GM12878 (cell line): Measurements from ENCODE around the gene CFAP52. TPM values are rescaled to one million over a fixed set of nuclear protein-coding genes. Genes with fewer than 3 reads are reported as not detected.

Experiments used
- ATAC-seq: fragments of 200-7000 bp; cut with Tn5 transposase; 3 replicates; pipeline ENCODE4 v1.9.1; 2020; ENCODE audit warnings: mild to moderate bottlenecking, moderate library complexity
- BruUV-seq: library from RNA; stranded (reverse); fragments of 400-500 nt; replicated peaks from 2 replicates; lab custom pipeline; 2021; lab: Mats Ljungman, UMichigan
- CTCF ChIA-PET: fragments of 300-600 bp; sonication (Branson Sonifier 250); formaldehyde crosslinking; extraction: SDS; loops from one replicate; lab custom pipeline; 2021; ENCODE audit warnings: inconsistent platforms; lab: Yijun Ruan, JAX
- POLR2A ChIA-PET: fragments of 350-600 bp; formaldehyde crosslinking; extraction: SDS; loops from one replicate; lab custom pipeline; 2021; ENCODE audit warnings: inconsistent platforms; lab: Charles Lee
- RAD21 ChIA-PET: fragments of 300-600 bp; sonication (Branson Sonifier 250); formaldehyde crosslinking; loops from one replicate; lab custom pipeline; 2023; ENCODE audit warnings: antibody characterized with exemption; ENCODE audit not compliant: unreplicated experiment; lab: Charles Lee
- SMC1A ChIA-PET: fragments of 300-600 bp; sonication (Branson Sonifier 250); formaldehyde crosslinking; loops from one replicate; lab custom pipeline; 2023; ENCODE audit not compliant: unreplicated experiment, uncharacterized antibody; lab: Charles Lee
- DNase-seq: peaks from one replicate; pipeline ENCODE4 v3.0.0-alpha.2; 2011; ENCODE audit warnings: low read depth, low spot score
- FAIRE-seq: peaks from 3 replicates; lab custom pipeline; 2011; peaks lifted over from hg19 to GRCh38; lab: Jason Lieb, UNC
- H2AFZ ChIP-seq: 2 replicates; pipeline ENCODE4 v1.6.0; 2011; ENCODE audit warnings: low read depth, low read length, control low read depth; ENCODE audit not compliant: control insufficient read depth
- H3K27ac ChIP-seq: 2 replicates; pipeline ENCODE4 v1.5.1; 2011; ENCODE audit warnings: control low read depth; ENCODE audit not compliant: control insufficient read depth, insufficient read depth
- H3K27me3 ChIP-seq, 2 experiments: replicated peaks in 1 of 2; 2 replicates each; pipeline versions ENCODE4 v1.6.0 to v1.6.1; 2011; ENCODE audit warnings: low read length in 1 of 2; ENCODE audit not compliant: control insufficient read depth in 2 of 2, insufficient read depth in 2 of 2
- H3K36me3 ChIP-seq, 2 experiments: 2 replicates each; pipeline ENCODE4 v1.5.1; 2011; ENCODE audit warnings: low read length in 1 of 2; ENCODE audit not compliant: control insufficient read depth in 2 of 2, insufficient read depth in 2 of 2
- H3K4me1 ChIP-seq: 2 replicates; pipeline ENCODE4 v1.6.1; 2011; ENCODE audit warnings: mild to moderate bottlenecking, low read length, moderate library complexity, mixed read lengths; ENCODE audit not compliant: control insufficient read depth, insufficient read depth
- H3K4me2 ChIP-seq: 2 replicates; pipeline ENCODE4 v1.6.0; 2011; ENCODE audit warnings: control low read depth; ENCODE audit not compliant: control insufficient read depth, insufficient read depth
- H3K4me3 ChIP-seq: fragments of 200-600 bp; sonication (generic); 2 replicates; pipeline ENCODE4 v1.5.1; 2016
- H3K79me2 ChIP-seq: 2 replicates; pipeline ENCODE4 v1.6.0; 2011; ENCODE audit warnings: low read length; ENCODE audit not compliant: control insufficient read depth, insufficient read depth
- H3K9ac ChIP-seq: 2 replicates; pipeline ENCODE4 v1.8.0; 2011; ENCODE audit warnings: low read length, control low read depth, mixed read lengths; ENCODE audit not compliant: control insufficient read depth, insufficient read depth
- H3K9me3 ChIP-seq: replicated peaks from 3 replicates; pipeline ENCODE4 v1.5.1; 2011; ENCODE audit warnings: mild to moderate bottlenecking, low read length; ENCODE audit not compliant: control insufficient read depth, insufficient read depth
- H4K20me1 ChIP-seq: 2 replicates; pipeline ENCODE4 v1.6.0; 2011; ENCODE audit not compliant: control insufficient read depth, insufficient read depth
- BCL3 ChIP-seq: IDR thresholded peaks from 2 replicates; pipeline ENCODE4 v1.6.1; 2011; ENCODE audit warnings: borderline replicate concordance, low read depth, mild to moderate bottlenecking, moderate library complexity, low read length; ENCODE audit not compliant: insufficient read depth, poor library complexity, severe bottlenecking
- CHD1 ChIP-seq: IDR thresholded peaks from 2 replicates; pipeline ENCODE4 v1.6.1; 2012; ENCODE audit warnings: low read depth, low read length, improper control_type of control experiment
- FOS ChIP-seq: IDR thresholded peaks from 3 replicates; pipeline ENCODE4 v1.6.1; 2011; ENCODE audit warnings: borderline replicate concordance; ENCODE audit not compliant: insufficient read length; ENCODE audit errors: extremely low read depth
- HSF1 ChIP-seq: fragments of 150-350 bp; IDR thresholded peaks from 2 replicates; pipeline ENCODE4 v1.6.1; 2014; ENCODE audit warnings: mild to moderate bottlenecking, low read depth, low read length
- NR2F1 ChIP-seq: fragments of 450-650 bp; conservative IDR thresholded peaks from 2 replicates; pipeline ENCODE4 v1.6.1; 2017; ENCODE audit warnings: mild to moderate bottlenecking
- PAX8 ChIP-seq: fragments of 450-650 bp; IDR thresholded peaks from 2 replicates; pipeline ENCODE4 v1.6.1; 2017; ENCODE audit warnings: mild to moderate bottlenecking, moderate library complexity
- PML ChIP-seq: IDR thresholded peaks from 2 replicates; pipeline ENCODE4 v1.6.1; 2012; ENCODE audit warnings: low read length, inconsistent platforms
- POLR2AphosphoS2 ChIP-seq: IDR thresholded peaks from 2 replicates; pipeline ENCODE4 v1.6.1; 2011; ENCODE audit warnings: low read depth, mild to moderate bottlenecking, low read length, improper control_type of control experiment, moderate library complexity
- POU2F2 ChIP-seq: IDR thresholded peaks from 3 replicates; pipeline ENCODE4 v1.6.1; 2011; ENCODE audit warnings: low read depth, mild to moderate bottlenecking, low read length, borderline replicate concordance
- ZNF217 ChIP-seq: fragments of 450-650 bp; IDR thresholded peaks from 2 replicates; pipeline ENCODE4 v1.6.1; 2017; ENCODE audit warnings: antibody characterized with exemption, mild to moderate bottlenecking
- WGBS: methylation state at CpG from one replicate; pipeline ENCODE4 v1.1.6; 2016; ENCODE audit warnings: low lambda C conversion rate; ENCODE audit not compliant: insufficient replicate concordance, insufficient coverage; ENCODE audit errors: missing lambda C conversion rate; 5-methylcytosine and 5-hydroxymethylcytosine counted together
- in situ Hi-C: fragments of 300-500 bp; cut with MboI; formaldehyde crosslinking; loops from 9 replicates; pipeline ENCODE4 v1.14.3; 2018; ENCODE audit warnings: mixed read lengths
- intact Hi-C: fragments of 100-400 bp; cut with micrococcal nuclease; formaldehyde crosslinking; loops from one replicate; pipeline ENCODE4 v1.14.2; 2022; ENCODE audit not compliant: unreplicated experiment
- polyA plus RNA-seq, 11 experiments: library from polyadenylated mRNA; depleted of rRNA in 4 of 11; unstranded in 6 of 11; stranded (reverse) in 5 of 11; fragments of >200 nt; fragmentation: Nextera tagmentation in 4 of 11; fragmentation: Illumina TruSeq in 1 of 11; extraction: Ambion mirVana in 4 of 11; extraction: Trizol in 1 of 11; gene quantifications; 1 replicate in 1 of 11; 2 replicates in 10 of 11; pipeline versions ENCODE4 v1.2.1 to v1.2.3, GENCODE V29; 2011 to 2016; ENCODE audit warnings: inconsistent platforms in 2 of 11, missing spikeins in 2 of 11, low read depth in 1 of 11
- total RNA-seq, 4 experiments: library from RNA; depleted of rRNA in 3 of 4; stranded (reverse); fragments of >200 nt in 3 of 4; fragmentation: Illumina TruSeq in 1 of 4; extraction: Trizol in 1 of 4; gene quantifications; 2 replicates each; pipeline versions ENCODE4 v1.2.1 to v1.2.3, GENCODE V29; 2013 to 2021
- TF ChIP-seq, protein P1 (sequence below): IDR thresholded peaks from 2 replicates; pipeline ENCODE4 v1.6.1; 2012; ENCODE audit warnings: low read depth, low read length, improper control_type of control experiment
- TF ChIP-seq, protein P2 (sequence below): fragments of 450-650 bp; IDR thresholded peaks from 2 replicates; pipeline ENCODE4 v1.6.1; 2016; ENCODE audit warnings: mild to moderate bottlenecking, moderate library complexity, borderline replicate concordance

CFAP52 gene
- total and polyA plus RNA-seq, 10 of the 15 experiments (the other 5 are each of a cell fraction or from before 2014, with no cell fraction given), result 0.05 to 0.14 TPM; not detected in 8

GRCh38 chr17:9658593-9659211 is 82.3 kb downstream of the CFAP52 start (continued):
- TF ChIP-seq BCL3, result no peak

DNA sequence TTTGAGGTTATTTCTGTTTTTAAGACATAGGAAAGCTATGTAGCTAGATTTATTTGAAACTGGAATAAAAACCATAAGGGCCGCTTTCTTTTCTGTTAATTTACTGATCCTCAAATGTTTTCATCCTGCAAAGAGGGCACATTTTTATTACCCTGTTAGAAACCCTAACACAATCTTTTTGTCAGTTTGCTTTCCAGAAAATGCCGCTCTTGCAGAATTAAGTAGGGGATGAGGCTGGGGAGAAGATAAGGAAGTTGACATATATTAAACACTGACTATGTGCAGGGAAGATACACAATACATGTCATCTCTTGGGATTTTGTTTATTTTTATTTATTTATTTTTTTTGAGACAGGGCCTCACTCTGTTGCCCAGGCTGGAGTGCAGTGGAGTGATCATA is 84.6 kb downstream of the CFAP52 start:
- FAIRE-seq (no peak), ATAC-seq (no peak), DNase-seq (no peak)
- Histone ChIP-seq H3K36me3 (no peaks in the 10 kb centered on the region), H3K27ac (no peak overlapping the region), H3K4me1 (no peaks in the 10 kb centered on the region), H3K9ac (no peak overlapping the region), H4K20me1 (no peaks in the 10 kb centered on the region), H3K27me3 (no peaks in the 10 kb centered on the region), H3K79me2 (no peaks in the 10 kb centered on the region), H3K4me2 (no peak overlapping the region), H3K4me3 (no peak overlapping the region), H2AFZ (no peak overlapping the region), H3K9me3 (no peaks in the 10 kb centered on the region)
- CTCF ChIA-PET, result no interaction called here
- intact Hi-C loops (no loop called here), in situ Hi-C loops (no loop called here)
- TF ChIP-seq NR2F1 (no peak), PML (no peak), ZNF217 (no peak), HSF1 (no peak), CHD1 (no peak), POU2F2 (no peak), POLR2AphosphoS2 (no peak), FOS (no peak), PAX8 (no peak)
- TF ChIP-seq, protein P1, sequence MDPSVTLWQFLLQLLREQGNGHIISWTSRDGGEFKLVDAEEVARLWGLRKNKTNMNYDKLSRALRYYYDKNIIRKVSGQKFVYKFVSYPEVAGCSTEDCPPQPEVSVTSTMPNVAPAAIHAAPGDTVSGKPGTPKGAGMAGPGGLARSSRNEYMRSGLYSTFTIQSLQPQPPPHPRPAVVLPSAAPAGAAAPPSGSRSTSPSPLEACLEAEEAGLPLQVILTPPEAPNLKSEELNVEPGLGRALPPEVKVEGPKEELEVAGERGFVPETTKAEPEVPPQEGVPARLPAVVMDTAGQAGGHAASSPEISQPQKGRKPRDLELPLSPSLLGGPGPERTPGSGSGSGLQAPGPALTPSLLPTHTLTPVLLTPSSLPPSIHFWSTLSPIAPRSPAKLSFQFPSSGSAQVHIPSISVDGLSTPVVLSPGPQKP, result no peak
- TF ChIP-seq, protein P2, sequence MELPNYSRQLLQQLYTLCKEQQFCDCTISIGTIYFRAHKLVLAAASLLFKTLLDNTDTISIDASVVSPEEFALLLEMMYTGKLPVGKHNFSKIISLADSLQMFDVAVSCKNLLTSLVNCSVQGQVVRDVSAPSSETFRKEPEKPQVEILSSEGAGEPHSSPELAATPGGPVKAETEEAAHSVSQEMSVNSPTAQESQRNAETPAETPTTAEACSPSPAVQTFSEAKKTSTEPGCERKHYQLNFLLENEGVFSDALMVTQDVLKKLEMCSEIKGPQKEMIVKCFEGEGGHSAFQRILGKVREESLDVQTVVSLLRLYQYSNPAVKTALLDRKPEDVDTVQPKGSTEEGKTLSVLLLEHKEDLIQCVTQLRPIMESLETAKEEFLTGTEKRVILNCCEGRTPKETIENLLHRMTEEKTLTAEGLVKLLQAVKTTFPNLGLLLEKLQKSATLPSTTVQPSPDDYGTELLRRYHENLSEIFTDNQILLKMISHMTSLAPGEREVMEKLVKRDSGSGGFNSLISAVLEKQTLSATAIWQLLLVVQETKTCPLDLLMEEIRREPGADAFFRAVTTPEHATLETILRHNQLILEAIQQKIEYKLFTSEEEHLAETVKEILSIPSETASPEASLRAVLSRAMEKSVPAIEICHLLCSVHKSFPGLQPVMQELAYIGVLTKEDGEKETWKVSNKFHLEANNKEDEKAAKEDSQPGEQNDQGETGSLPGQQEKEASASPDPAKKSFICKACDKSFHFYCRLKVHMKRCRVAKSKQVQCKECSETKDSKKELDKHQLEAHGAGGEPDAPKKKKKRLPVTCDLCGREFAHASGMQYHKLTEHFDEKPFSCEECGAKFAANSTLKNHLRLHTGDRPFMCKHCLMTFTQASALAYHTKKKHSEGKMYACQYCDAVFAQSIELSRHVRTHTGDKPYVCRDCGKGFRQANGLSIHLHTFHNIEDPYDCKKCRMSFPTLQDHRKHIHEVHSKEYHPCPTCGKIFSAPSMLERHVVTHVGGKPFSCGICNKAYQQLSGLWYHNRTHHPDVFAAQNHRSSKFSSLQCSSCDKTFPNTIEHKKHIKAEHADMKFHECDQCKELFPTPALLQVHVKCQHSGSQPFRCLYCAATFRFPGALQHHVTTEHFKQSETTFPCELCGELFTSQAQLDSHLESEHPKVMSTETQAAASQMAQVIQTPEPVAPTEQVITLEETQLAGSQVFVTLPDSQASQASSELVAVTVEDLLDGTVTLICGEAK, result no peak
- RAD21 ChIA-PET, result no interaction called here
- 54% methylated on average over 2 of the region's 2 CpGs for WGBS
- POLR2A ChIA-PET, result no interaction called here
- no TSS peak for BruUV-seq
- SMC1A ChIA-PET, result no interaction called here
